NCI-H2107 treated with DMSO at 0.1 percent for 48 hours (cell line): ENCODE measurements around the gene ZNG1B.
"Not testable (repeated sequence)": the region's sequence is repeated elsewhere in the genome, so short reads cannot be mapped to it uniquely, and the experiment has no call there.

Experiments
- DNase-seq: peaks from one replicate; lab custom pipeline; 2025; ENCODE audit not compliant: unreplicated experiment; lab: John Stamatoyannopoulos, UW

ZNG1B gene

DNA sequence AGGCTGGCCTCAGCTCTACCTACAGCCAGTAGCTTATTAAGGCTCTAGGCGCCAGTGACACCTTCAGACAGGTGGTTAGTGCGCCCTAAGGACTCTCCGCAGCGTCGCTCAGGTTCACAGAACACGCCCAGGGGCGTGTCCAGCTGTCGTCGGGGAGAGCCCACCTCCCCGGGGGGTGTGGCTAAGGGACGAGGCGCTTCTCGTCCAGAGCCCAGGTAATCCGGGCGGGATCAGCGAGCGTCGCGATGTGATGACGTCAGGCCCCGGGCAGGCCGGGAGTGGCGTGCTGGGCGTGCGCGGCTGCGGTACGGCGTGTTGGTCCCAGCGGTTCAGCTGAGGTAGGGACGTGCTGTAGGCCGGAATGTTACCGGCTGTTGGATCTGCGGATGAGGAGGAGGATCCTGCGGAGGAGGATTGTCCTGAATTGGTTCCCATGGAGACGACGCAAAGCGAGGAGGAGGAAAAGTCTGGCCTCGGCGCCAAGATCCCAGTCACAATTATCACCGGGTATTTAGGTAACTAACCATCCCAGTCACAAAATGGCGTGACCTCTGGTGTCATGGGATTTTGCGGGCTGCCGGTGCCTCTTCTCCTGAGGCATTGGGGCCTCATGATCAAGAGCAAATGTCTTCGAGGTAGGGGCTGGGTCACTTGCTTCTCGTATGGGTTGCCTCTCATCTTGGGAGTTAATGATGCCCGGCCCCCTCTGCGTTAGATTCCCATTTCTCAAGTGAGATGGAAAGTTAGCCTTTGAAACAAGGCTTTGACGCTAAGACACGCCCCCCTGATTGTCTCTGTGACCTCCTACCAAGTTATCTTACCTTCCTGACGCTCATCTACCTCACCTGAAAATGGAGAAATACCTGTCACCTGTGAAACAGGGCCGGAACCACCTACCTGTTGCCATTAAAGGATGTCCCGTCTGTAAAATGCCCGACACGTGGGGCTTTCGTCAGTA, at the start of gene ZNG1B:
ZNG1B (plus strand) TSS at position 184 of the 958 bp plus-strand sequence; CDS start at position 362, 178 bp downstream.
- DNase-seq = not testable (repeated sequence)

GRCh38 chr2:113390124-113390849, 47.2 kb upstream of the ZNG1B start:
- no peak for DNase-seq

GRCh38 chr2:113391073-113391472, 46.4 kb upstream of the ZNG1B start:
- no peak for DNase-seq

DNA sequence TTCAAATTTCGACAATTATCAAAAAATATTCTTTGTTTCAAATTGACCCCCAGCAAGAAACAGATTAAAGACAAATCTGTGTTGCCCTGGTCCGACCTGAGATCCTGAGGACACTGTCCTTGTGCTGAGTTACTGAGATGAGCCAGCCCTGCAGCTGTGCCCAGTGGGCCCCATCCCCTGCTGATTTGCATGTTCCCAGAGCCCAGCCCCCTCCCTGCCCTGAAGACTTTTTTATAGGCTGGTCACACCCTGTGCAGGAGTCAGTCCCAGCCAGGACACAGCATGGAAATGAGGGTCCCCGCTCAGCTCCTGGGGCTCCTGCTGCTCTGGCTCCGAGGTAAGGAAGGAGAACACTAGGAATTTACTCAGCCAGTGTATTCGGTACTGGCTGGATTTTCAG, 31.4 kb upstream of the ZNG1B start:
- no peak for DNase-seq

DNA sequence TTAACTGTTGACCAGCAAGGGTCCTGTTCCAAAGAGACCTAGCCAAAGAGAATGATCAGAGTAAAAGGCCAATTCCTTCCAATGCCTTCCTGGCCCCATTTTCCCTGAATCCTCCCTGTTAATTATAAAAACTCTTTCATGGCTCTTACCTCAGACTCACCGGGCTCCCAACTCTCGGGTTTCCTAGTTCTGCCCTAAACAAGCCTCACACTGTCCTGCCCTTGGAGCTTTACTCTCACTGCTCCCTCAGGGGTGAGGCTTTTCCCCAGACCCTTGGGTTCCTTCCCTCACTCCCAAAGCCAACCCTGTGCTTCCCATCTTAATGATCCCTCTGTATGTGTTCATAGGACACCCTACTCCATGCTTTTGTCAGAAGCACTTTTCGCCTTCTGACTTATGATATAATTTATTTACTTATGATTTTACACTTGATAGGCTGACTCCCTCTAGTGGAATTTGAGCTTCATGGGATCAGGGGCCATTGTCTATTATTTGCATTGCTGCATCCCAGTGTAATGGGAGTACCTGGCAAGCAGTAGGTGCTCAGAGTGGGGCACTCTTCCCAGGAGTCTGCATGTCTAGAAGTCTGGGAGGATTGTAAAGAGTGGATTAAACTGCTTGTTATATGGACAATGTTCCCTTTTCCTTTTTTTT, 29.9 kb upstream of the ZNG1B start:
- no peak for DNase-seq

DNA sequence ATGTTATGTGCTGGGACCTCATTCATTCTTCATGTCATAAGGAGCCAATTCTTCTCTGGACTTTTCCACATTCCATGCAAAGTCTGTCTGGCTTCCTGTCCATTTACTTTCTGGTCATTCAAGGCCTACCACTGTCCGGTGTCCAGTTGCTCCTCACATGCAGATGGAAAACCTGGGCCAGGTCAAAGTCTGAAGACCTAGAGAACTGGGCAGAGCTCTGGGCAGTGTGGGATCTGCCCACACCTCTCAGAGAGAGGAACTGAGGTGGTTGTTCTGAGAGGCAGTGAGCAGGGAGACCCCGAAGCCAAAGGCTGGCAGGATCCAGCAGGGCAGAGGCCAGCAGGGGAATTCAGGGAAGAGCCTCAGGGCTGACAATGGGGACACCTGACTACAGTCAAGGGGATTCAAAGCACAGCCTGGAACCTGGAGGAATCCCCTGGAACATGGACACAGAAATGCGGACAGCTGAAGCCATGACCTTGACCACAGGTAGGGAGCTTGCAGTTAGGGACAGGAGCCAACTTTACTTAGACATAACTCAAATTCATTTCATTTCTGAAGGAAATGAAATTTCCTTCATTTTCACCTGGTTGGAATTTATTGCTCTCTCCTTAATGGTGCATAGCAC, 25.7 kb upstream of the ZNG1B start:
- DNase-seq = not testable (repeated sequence)

DNA sequence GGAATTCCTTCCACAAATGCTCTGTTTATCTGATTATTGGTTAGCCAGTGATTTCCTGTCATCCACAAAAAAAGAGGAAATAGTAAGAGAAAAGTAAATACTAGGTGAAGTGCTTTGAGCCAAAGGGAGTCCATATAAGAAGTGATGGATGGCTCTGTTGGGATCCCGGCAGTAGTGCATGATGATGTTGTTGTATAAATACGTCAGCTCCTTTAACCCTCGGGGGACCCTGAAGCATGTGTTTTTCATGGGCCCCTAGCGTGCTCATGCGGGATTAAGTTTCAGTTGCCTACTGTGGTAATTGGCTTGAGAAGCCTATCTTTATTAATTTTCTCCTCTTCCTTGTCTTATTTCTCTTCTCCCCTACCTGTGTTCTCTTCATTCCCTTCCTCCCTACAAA, 24.7 kb upstream of the ZNG1B start:
- not testable (repeated sequence) for DNase-seq

GRCh38 chr2:113431773-113432172, 5.7 kb upstream of the ZNG1B start:
- not testable (repeated sequence) for DNase-seq

DNA sequence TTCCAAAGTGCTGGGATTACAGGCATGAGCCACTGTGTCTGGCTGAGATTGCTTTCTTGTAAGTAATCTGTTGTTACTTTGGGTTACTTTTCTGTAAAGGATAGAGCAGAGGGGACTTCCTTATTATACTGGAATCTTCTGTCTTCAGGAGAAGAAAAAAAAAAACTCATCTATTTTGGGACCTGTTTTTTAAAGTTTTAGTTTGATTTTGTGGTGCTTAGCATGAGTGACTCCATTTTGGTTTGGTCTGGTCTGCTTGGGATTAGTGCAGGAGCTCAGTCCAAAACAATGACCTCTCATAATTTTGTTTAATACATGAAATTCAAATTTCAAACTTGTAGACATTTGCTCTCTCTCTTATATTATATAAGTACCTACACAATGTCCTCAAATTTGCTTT, 4.0 kb upstream of the ZNG1B start:
- DNase-seq = not testable (repeated sequence)

DNA sequence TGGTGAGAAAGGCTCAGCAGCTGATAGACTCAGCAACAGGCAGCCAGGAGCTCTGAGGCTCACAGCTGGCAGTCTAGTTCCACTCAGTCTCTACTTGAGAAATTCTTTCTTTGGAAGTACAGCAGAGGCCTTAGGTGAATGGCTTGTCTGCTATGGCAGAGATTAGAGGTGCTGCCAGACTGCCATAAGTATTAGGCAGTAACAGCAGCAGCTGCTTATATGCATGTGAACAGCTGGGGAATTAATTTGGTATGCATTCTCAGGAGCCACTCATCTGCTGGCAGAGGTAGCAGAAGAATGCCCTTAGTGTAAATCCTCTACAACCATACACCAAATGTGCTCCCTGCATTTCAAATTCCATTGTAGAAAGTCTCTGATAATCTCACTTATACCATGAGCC, 28.3 kb downstream of the ZNG1B start:
- DNase-seq = not testable (repeated sequence)

DNA sequence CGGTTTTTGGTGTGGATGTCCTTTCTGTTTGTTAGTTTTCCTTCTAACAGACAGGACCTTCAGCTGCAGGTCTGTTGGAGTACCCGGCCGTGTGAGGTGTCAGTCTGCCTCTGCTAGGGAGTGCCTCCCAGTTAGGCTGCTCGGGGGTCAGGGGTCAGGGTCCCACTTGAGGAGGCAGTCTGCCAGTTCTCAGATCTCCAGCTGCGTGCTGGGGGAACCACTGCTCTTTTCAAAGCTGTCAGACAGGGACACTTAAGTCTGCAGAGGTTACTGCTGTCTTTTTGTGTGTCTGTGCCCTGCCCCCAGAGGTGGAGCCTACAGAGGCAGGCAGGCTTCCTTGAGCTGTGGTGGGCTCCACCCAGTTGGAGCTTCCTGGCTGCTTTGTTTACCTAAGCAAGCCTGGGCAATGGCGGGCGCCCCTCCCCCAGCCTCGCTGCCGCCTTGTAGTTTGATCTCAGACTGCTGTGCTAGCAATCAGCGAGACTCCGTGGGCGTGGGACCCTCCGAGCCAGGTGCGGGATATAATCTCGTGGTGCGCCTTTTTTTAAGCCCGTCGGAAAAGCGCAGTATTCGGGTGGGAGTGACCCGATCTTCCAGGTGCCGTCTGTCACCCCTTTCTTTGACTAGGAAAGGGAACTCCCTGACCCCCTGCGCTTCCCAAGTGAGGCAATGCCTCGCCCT, 39.3 kb downstream of the ZNG1B start:
- DNase-seq = not testable (repeated sequence)

DNA sequence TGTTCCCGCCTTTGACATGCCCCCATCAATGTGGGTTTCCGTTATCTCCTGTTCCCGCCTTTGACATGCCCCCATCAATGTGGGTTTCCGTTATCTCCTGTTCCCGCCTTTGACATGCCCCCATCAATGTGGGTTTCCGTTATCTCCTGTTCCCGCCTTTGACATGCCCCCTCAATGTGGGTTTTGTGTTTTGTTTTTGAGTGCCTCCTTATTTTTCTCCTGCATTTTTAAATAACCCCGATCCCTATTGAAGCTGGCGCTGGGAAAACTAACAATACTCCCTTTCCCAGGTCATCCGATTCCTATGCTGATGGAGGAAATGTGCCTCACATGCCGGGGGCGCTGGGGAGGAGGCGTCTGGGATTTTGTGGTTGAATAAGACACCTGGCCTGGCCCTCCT, 59.0 kb downstream of the ZNG1B start:
- not testable (repeated sequence) for DNase-seq

- DNase-seq = not testable (repeated sequence)
Observed at GRCh38 chr2:113498365-113498764, 60.9 kb downstream of the ZNG1B start, which contains the start of gene FOXD4L1. TSS of gene FOXD4L1 (plus strand) at chr2:113498665. CDS start at chr2:113499257, 592 bp downstream.

GRCh38 chr2:113499019-113499885, 61.8 kb downstream of the ZNG1B start:
- not testable (repeated sequence) for DNase-seq

DNA sequence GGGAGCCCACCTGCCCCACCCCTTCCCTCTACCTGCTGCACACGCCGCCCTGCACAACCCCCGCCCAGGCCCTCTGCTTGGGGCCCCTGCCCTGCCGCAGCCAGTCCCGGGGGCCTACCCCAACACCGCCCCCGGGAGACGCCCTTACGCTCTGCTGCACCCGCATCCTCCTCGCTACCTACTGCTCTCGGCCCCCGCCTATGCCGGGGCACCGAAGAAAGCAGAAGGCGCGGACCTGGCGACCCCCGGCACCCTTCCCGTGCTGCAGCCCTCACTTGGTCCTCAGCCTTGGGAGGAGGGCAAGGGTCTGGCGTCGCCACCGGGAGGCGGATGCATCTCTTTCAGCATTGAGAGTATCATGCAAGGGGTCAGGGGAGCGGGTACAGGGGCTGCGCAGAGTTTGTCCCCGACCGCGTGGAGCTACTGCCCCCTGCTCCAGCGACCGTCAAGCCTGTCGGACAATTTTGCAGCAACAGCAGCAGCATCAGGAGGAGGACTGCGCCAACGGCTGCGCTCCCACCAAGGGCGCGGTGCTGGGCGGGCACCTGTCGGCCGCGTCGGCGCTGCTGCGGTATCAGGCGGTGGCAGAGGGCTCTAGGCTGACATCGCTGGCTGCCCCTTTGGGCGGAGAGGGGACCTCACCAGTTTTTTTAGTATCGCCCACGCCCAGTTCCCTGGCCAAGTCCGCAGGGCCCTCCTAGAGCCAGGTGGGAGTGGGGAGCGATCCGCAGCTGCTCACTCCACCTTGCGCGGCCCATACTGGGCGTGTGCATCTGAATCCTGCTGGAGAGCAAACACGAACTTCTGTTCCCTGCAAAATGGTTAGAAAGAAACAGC, 62.6 kb downstream of the ZNG1B start:
- DNase-seq = not testable (repeated sequence)

DNA sequence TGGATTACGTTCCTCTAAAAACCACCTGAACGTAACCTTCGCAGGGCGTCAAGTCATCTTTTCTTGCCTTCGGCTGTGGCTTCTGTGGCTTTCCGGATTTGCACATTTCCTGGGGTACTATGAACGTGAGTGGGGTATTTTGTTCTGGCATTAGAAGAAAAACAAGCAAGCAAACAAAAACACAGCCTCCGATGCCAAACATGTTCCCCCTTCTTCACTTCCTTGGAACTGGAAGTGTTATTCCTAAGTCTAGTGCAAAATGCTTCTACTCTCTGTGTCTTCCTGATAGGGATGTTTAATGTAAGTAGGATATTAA, 63.2 kb downstream of the ZNG1B start:
- DNase-seq = not testable (repeated sequence)

DNA sequence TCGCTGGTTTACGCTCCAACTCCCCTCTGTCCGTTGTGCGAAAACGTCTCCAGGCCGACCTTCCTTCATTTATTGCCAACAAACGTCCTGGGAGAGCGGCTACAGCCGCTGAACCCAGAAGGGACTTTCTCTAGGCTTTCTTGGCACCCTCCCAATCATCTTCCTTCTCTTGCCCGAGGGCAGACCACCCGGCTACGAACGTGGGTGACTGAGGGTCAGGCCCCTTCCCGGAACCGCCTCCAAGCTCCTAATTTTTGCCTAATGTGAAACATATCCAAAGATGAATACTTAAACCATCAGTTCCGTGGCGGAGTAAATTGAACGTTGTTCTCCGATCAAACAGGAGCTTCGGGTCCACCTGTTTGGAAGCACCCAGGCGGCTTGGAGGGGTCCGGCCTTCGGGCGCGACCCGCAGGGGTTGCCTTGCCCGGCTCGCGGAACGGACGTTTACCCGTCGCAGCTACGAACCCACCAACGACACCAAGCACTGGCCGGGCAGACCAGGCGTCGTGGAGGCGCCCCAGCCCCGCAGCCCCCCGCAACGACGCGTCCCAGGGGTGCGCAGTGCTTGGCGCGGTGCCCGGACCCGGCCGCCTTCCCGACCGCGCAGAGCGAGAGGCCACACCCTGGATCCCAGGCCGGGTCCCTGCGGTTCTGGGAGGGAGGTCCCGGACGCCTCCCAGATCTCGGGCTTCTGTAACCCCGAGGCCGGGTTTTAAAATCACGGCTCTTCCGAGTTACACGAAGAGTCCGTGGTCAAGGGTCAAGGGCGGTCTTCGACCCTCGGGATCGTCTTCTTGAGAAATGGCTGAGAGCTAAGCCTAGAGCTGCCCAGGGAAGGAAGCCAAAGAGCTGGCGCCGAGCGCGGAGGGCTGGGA, 65.0 kb downstream of the ZNG1B start:
- not testable (repeated sequence) for DNase-seq
